GM19351 (cell line): ENCODE data around the gene C9orf152.
A peak's percentile ranks its signal among the peaks of the same experiment; 100 is the strongest.
"Not testable (repeated sequence)": the region's sequence is repeated elsewhere in the genome, so short reads cannot be mapped to it uniquely, and the experiment has no call there.

Experiments used
- ATAC-seq: cut with Tn5 transposase; IDR thresholded peaks from one replicate; pipeline ENCODE4 v1.9.1; 2021; ENCODE audit warnings: mild to moderate bottlenecking, moderate library complexity; ENCODE audit not compliant: unreplicated experiment

Gene C9orf152, protein sequence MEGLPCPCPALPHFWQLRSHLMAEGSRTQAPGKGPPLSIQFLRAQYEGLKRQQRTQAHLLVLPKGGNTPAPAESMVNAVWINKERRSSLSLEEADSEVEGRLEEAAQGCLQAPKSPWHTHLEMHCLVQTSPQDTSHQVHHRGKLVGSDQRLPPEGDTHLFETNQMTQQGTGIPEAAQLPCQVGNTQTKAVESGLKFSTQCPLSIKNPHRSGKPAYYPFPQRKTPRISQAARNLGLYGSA

DNA sequence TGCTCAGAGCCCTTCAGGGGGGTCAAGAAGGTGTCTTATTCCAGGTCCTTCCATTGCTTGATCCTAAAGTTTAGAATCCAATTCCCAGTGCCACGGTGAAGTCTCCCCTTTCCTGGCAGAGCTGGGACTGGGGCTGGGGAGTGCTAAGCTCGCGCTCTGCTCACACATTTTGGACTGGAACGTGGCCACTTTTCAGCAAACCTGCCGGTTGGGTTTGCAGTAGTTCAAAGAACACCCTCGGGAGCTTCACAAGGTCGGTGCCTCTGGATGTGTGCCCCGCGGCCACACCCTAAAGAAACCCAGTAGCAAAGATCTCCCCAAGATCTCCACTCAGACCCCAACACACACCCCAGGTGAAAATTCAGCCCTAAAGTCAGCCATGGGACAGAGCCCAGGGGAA is at the start of gene C9orf152:
C9orf152 (minus strand) TSS at position 129 of the 400 bp plus-strand sequence. CDS start 580 bp downstream, outside the sequence.
- ATAC-seq: no peak

DNA sequence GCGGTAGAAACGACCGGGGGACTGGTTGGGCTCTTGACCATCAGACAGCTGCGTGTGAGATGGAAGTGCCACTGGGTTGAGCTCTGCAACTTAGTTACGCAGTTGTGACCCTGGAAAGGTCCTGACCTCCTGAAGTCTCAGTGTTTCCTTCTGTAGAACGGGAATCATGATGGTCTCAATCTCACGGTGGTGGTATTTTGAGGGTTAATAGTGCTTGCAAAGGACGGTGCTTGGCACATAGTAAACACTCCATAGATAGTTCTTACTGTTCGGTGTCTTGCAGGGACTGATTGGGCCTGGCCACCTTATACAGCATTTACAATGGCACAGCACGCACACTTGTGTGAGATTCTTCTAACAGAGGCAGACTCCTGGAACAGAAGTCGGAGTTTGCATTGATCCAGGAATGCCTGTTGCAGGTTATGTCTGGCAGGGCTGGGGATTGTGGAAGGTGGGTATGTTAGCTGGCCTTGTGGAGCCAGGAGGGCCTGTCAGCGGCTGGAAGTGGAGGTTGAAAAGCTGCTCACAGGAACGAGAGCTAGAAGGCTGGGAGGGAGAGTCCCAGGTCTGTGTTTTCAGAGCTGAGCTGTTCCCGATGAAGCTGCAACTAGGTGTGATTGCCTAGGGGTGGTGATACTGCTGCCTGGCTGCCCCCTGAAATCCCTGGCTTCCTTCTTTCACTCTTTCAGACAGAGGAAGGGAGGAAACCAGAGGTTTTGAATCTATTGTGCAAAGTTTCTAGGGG is 49.3 kb upstream of the C9orf152 start:
- ATAC-seq: peak; percentile 3

DNA sequence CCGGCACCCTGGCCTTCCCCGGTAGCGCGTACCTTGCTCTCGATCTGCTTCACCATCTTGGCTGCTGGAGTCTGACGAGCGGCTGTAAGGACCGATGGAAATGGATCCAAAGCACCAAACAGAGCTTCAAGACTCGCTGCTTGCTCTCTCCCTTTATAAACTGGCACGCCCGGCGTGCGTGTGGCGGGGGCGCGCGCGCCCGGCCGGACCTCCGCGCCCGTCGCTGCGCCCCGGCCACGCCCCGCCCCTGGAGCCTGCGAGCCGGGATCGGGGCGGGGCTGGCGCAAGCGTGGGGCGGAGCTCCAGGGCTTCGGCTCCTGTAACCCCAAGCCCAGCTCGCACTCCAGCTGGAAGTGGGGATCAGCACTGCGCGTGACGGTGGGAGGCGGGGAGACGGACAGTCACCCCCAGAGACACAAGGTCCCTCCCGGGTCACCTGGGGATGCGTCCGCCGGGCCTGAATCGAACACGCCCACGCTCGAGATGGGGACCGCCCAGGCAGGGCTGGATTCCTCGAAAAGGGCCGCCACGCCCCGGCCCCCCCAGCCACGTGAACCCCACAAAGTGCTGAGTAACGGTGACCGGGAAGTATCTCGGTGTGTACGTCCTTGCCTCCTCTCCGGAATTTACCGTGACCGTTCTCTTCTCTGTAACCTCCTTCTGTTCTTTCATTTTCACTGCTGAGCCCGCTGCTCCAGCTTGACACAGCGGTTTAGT is 48.6 kb upstream of the C9orf152 start, which contains the start of gene TXN:
TXN (minus strand) TSS at position 128 of the 717 bp plus-strand sequence; CDS start at position 56, 72 bp downstream.
- ATAC-seq: peak; percentile 62

DNA sequence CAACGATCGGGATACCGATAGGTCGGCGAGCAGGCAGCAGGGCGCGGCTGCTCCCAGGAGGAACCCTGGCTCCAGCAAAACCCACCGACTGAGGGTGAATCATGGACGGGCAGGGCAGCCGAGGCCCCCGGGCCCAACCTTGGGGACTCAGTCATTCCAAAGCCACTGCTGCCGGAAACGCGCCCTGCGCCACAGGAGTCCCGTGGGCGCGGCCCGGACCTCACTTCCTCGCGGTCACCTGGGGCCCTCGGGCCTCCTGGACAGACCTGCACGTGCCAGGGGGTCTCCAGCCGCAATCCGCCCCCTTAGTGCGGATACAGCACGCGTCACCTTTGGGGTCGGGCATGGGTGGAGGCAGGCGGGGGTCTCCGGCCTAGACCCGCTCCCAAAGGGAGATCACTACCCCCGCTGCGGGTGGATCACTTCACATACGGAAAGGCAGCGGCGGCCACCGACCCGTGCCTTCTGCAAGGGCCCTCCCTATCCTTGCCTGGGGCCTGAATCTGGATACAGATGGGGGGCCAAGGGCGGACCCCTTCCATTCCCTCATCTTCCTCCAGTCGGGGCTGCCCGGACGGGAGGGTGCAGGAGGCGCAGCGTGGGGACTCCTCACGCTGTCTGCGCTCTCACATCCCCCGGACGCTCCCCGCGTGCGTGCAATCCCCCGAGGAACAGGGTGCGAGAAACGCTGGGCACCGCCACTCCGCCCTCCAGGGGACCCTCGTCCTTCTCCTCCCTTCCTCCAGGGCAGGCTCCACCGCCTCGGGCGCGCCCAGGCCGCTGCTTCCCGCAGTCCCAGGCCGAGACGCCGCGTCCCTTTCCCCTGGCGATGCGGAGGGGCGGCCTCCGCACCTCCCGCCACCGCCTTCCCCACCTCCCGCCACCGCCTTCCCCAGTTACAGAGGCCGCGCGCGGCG is 47.8 kb upstream of the C9orf152 start:
- ATAC-seq: peak; percentile 22

DNA sequence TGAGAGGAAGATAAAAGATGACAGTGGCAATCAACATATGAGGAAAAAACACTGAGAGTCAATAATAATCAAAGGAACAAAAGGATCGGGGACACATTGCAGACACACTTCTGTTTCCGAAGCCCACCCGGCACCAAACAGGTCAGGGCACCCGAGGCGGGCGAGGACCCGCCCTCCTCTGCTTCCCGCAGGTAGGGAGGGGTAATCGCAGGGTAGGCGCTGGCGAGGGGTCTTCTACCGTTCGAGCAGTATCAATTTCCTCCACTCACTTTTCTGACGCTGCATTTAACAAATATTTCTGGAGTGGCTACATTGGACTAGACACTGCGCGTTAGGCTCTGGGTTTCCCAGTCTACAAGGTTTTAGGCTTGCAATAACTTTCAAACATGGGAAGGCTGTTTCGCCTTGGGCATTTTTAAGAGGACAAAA is 47.1 kb upstream of the C9orf152 start:
- no peak for ATAC-seq

DNA sequence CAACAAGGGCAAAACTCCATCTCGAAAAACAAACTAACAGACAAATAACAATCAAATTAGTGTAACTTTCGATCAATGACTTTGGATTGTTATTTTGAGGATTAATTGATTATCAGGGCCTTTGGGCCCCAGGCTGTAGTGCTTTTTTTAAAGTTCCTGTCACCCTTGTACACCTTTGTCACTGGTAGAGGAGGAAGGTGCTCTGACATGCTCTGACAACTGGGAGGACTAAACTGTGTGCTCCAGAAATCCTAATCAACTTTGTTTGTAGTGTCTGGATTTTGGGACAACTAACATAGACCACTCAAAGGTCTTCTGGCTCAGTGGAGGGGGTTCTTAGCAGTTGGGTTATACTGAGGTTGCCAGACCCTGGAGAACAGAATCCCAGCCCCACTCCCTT is 46.5 kb upstream of the C9orf152 start:
- ATAC-seq: no peak

DNA sequence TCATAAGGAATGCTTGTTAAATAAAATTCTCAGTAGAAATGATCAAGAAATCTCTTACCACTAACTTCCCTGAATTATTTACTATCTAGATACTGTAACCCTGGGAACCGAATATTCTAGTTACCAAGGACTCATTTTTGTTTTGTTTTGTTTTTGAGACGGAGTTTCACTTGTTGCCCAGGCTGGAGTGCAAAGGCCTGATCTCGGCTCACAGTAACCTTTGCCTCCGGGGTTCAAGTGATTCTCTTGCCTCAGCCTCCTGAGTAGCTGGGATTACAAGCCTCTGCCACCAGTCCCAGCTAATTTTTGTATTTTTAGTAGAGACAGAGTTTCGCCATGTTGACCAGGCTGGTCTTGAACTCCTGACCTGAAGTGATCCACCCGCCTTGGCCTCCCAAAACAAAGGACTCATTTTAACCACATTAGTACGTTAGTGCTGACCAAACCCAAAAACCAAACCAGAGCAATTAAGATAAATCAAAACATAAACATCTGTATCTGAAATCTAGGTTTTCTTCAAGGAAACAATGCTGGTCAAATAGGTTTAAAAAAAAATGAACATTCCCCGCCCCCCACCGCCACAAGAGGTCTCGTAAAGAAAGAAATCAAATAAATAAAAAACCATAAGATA is 44.7 kb upstream of the C9orf152 start:
- no peak for ATAC-seq

DNA sequence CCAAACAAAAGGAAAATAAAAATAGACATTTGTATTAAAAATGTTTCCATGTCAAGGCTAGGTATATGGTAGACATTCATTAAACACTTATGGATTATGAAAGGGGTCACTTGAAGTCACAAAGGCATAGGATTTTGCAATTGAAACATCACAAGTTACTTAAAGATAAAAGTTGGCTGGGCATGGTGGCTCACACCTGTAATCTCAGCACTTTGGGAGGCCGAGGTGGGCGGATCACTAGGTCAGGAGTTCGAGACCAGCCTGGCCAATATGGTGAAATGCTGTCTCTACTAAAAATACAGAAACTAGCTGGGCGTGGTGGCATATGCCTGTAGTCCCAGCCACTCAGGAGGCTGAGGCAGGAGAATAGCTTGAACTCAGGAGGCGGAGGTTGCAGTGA is 43.8 kb upstream of the C9orf152 start:
- ATAC-seq: not testable (repeated sequence)

DNA sequence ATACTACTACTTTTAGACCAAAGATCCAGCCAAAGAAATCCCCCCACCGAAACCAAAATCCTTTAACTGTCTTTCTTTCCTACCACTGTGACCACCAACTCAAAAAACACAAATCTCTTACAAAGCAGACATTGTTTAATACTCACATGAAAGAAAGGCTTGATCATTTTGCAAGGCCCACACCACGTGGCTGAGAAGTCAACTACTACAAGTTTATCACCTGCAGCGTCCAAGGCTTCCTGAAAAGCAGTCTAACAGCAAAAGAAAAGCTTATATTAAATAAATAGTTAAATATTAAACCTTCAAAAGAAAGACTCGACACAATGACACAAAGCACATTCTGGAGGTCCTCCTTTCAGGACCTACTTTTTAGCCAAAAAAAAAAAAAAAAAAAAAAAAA is 43.3 kb upstream of the C9orf152 start:
- ATAC-seq: no peak

DNA sequence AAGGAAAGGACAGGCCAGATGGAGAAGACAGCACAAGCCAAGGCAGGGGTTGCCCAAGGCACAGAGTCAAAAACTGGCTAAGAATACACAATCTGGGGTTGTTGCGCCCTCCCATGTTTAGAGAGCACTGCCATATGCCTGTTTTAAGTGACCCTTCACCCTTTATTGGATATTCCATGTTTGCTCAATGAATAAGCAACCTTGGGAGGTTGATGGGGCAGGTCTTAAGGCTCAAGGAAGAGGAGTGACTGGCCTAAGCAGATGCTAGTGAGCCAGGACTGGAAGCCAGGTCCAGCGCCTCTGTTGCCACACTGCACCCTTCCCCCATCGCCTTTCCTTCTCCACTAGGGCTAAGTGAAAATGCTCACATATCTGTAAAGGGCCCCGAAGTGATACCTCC is 41.6 kb upstream of the C9orf152 start:
- ATAC-seq: no peak

DNA sequence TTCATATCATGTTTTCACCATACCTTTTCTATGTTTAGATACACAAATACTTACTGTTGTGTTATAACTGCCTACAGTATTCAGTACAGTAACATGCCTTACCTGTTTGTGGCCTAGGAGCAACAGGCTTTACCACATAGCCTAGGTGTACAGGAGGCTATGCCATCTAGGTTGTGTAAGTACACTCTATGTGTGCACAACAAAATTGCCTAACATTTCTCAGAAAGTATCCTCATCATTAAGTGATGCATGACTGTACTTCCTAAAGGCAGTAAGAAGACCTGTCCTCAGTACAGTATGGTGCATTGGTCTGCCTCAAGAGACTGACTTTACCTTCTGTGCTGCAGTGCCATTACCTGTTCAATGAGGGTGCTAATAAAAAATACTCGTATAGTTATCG is 40.4 kb upstream of the C9orf152 start:
- no peak for ATAC-seq

DNA sequence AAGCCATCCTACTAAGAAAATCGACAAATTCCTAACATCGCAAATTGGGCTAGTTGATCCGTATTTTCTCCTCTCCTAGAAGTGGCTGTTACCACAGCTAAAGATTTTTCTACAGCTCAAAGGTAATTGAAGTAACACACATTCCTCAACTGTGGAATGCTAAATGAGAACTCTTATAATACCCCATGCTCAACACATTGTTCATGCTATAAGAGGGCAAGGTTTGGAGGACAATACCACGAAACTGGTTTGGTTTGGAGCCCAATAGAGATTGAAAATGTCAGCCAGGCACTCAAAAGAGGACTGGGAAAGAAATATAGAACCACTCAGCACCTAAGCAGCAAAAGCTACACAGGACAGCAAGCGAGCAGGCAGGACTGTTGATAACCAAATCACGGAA is 38.3 kb upstream of the C9orf152 start:
- ATAC-seq: no peak

DNA sequence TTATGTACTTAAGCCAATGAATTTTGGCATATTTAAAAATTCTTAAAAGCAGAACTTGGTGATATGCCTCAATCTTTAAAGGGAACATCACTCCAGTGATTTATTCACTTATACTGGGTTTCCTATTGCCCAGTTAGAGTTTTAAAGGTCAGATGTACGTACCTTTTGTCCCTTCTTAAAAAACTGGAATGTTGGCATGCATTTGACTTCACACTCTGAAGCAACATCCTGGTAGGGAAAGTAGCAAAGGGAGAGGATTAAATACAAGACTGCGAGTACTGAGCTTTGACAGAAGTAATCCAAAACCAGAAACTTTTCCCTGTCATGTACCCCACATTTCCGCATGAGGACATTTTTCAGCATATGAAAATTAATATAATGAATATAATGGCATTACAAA is 36.7 kb upstream of the C9orf152 start:
- ATAC-seq: no peak

DNA sequence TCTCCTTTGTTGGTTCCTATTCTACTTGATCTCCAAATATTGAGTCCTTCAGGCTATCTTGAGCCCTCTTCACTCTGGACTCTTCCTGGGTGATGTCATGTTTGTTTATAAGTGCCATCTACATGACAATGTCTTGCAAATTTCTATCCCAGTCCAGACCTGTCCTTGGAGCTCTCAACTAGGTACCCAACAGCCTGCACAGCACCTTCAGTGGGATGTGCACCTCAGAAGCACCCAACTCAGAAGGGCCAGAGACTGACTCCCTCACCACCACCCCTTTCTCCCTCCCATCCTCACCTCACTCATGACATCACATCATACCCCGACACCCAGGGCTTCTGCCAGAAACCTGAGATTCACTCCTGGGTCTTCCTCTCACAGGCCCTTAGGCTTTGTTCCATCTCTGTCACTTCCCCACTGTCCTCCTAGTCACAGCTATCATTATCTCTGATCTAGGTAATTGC is 33.9 kb upstream of the C9orf152 start:
- no peak for ATAC-seq

DNA sequence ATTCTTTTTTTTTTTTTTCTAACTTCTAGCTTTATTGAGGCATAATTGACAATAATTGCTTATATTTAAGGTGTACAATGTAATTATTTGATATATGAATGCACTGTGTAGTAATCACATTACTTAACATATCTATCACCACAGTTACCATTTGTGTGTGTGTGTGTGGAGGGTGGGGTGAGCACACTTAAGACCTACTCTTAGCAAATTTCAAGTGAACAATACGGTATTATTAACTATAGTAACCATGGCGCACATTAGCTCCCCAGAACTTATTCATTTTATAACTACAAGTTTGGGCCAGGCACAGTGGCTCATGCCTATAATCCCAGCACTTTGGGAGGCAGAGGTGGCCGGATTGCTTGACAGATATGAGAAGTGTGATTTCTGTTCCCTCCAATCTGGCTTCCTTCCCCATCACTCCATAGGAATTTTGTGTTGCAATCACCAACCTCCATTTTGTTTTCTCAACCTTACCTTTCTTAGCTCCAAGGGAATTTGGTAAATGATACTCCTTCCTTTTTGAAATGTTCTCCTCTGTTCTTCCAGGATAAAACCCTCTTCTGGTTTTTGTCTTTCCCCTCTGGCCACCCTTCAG is 33.4 kb upstream of the C9orf152 start:
- ATAC-seq: no peak

DNA sequence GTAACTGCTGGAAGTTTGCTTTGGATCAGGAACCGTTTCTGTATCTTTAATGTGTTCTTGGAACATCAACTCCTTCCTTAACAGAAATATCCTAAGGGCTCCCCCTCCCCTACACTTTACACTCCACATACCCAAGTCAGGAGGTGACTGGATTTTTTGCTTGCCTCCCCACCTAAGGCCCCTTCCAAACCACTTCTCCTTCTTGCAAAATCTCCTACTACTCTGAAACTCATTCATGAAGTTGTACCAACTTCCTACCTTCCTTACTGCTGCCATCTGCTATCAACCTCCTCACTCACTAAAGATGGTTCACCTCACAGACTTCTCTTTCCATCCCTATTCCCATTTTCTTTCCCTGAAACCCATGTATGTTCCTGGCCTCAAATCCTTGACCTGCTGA is 32.2 kb upstream of the C9orf152 start:
- no peak for ATAC-seq

DNA sequence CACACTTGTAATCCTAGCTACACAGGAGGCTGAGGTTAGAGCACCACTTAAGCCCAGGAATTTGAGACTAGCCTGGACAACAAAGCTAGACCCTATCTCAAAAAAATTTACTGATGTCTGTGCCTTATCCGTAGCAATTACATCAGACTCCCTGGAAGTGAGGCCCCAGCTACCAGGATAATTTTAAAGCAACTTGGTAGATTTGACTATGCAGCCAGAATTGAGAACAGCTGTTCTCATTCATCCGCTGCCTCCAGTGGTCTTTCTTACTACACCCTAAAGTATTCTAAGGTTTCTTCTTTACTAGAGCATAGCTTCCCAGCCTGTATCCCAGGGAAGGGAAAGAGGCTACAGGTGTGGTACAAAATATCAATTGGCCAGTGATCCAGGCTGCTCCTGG is 20.4 kb upstream of the C9orf152 start:
- no peak for ATAC-seq

DNA sequence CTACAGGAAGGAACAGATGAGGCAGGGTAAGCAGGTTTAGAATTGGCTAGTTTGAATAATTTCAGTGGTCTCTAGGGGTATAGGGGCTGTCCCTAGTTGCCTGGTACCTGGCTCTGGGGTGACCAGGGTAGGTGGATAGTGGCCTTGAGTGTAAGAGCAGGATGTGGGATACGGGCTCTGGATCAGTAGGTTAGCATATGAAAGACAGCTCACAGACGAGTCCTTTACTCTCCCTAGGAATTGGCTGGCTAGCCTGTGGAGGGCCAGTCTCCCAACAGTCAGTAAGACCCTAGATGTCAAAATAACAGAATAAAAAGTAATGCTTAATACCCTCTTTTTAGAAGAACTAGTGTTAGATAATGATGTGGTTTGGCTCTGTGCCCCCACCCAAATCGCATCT is 16.6 kb upstream of the C9orf152 start:
- ATAC-seq: no peak

DNA sequence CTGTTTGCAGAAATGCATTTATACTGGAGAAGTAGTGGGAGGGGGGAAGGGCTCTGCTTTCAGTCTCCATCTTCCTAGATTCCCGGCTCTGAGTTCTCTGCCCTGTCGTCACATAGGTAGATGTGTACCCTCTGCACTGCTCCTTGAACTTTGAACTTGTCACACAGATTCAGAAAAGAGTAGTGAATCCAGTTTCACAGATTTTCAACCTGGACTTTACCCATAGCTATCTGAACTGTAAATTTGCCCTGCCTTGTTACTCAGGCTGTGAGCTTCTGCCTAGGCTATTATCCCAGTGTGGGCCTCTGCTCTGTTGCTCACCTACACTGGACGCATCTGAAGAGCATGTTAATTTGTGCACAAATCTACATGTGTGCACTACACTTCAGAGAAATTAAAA is 12.8 kb upstream of the C9orf152 start:
- ATAC-seq: no peak

DNA sequence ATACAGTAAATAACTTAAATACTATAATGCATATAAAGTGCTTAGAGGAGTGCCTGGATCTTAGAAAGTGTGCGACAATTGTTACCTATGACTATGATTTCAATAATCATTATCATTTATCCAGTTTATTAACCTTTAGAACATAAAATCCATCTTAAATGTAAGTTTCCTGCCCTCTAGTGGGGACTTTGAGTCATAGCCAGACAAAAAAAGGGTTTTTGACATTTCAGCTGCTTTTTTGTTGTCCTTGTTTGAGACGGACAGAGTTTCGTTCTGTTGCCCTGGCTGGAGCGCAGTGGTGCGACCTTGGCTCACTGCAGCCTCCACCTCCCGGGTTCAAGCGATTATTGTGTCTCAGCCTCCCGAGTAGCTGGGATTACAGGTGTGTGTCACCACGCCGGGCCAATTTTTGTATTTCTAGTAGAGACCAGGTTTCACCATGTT is 9.7 kb upstream of the C9orf152 start:
- no peak for ATAC-seq
